Tibial nerve (tissue), 4 donors: ENCODE results near the gene PCBP3.

Experiments
- EP300 ChIP-seq, 2 donors: sonication (generic); formaldehyde crosslinking; IDR thresholded peaks; one replicate each; pipeline ENCODE4 v1.6.1; 2017; ENCODE audit warnings: antibody characterized with exemption in 2 of 2, mild to moderate bottlenecking in 1 of 2
- POLR2A ChIP-seq, 2 donors: fragments of 450-650 bp; IDR thresholded peaks; one replicate each; pipeline ENCODE4 v1.6.1; 2017; ENCODE audit warnings: antibody characterized with exemption in 2 of 2, mild to moderate bottlenecking in 2 of 2, moderate library complexity in 2 of 2
- TF ChIP-seq, protein P1 (sequence below), 5 experiments: fragments of 200-600 bp in 3 of 5; fragments of 450-650 bp in 2 of 5; sonication (generic) in 3 of 5; IDR thresholded peaks; one replicate each; pipeline ENCODE4 v1.5.1; 2016 to 2019; ENCODE audit warnings: antibody characterized with exemption in 5 of 5, mild to moderate bottlenecking in 3 of 5, moderate library complexity in 2 of 5

GRCh38 chr21:45882645-45883044, 239.1 kb downstream of the PCBP3 start:
- TF ChIP-seq, protein P1, sequence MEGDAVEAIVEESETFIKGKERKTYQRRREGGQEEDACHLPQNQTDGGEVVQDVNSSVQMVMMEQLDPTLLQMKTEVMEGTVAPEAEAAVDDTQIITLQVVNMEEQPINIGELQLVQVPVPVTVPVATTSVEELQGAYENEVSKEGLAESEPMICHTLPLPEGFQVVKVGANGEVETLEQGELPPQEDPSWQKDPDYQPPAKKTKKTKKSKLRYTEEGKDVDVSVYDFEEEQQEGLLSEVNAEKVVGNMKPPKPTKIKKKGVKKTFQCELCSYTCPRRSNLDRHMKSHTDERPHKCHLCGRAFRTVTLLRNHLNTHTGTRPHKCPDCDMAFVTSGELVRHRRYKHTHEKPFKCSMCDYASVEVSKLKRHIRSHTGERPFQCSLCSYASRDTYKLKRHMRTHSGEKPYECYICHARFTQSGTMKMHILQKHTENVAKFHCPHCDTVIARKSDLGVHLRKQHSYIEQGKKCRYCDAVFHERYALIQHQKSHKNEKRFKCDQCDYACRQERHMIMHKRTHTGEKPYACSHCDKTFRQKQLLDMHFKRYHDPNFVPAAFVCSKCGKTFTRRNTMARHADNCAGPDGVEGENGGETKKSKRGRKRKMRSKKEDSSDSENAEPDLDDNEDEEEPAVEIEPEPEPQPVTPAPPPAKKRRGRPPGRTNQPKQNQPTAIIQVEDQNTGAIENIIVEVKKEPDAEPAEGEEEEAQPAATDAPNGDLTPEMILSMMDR (IDR thresholded peaks at IDR 0.05), result no peak
- TF ChIP-seq POLR2A (IDR thresholded peaks at IDR 0.05) (no peak), EP300 (IDR thresholded peaks at IDR 0.05) (no peak)
